HEK293T (cell line): ENCODE results near the gene STX7.

ENCODE experiments used
- ARNT ChIP-seq: fragments of 450-650 bp; IDR thresholded peaks from 2 replicates; pipeline ENCODE4 v1.6.1; 2017; ENCODE audit warnings: mild to moderate bottlenecking
- BHLHE40 ChIP-seq: fragments of 450-650 bp; IDR thresholded peaks from 2 replicates; pipeline ENCODE4 v1.6.1; 2016; ENCODE audit warnings: mild to moderate bottlenecking, moderate library complexity, borderline replicate concordance
- ELF4 ChIP-seq: fragments of 450-650 bp; IDR thresholded peaks from 2 replicates; pipeline ENCODE4 v1.6.1; 2017; ENCODE audit warnings: antibody characterized with exemption
- FOXA1 ChIP-seq: fragments of 450-650 bp; IDR thresholded peaks from 2 replicates; pipeline ENCODE4 v1.6.1; 2016; ENCODE audit warnings: mild to moderate bottlenecking
- FOXM1 ChIP-seq: fragments of 450-650 bp; IDR thresholded peaks from 2 replicates; pipeline ENCODE4 v1.6.1; 2017; ENCODE audit warnings: mild to moderate bottlenecking, borderline replicate concordance
- HDGF ChIP-seq: fragments of 450-650 bp; IDR thresholded peaks from 2 replicates; pipeline ENCODE4 v1.6.1; 2017; ENCODE audit warnings: antibody characterized with exemption, borderline replicate concordance
- LEF1 ChIP-seq: fragments of 450-650 bp; IDR thresholded peaks from 2 replicates; pipeline ENCODE4 v1.6.1; 2017; ENCODE audit warnings: mild to moderate bottlenecking, borderline replicate concordance
- SP1 ChIP-seq: fragments of 450-650 bp; IDR thresholded peaks from 2 replicates; pipeline ENCODE4 v1.6.1; 2017
- SUZ12 ChIP-seq: fragments of 450-650 bp; IDR thresholded peaks from 2 replicates; pipeline ENCODE4 v1.6.1; 2016; ENCODE audit warnings: mild to moderate bottlenecking
- TARDBP ChIP-seq: fragments of 450-650 bp; IDR thresholded peaks from 2 replicates; pipeline ENCODE4 v1.6.1; 2016
- TF ChIP-seq, protein P1 (sequence below): fragments of 450-650 bp; IDR thresholded peaks from 2 replicates; pipeline ENCODE4 v1.6.1; 2016

DNA sequence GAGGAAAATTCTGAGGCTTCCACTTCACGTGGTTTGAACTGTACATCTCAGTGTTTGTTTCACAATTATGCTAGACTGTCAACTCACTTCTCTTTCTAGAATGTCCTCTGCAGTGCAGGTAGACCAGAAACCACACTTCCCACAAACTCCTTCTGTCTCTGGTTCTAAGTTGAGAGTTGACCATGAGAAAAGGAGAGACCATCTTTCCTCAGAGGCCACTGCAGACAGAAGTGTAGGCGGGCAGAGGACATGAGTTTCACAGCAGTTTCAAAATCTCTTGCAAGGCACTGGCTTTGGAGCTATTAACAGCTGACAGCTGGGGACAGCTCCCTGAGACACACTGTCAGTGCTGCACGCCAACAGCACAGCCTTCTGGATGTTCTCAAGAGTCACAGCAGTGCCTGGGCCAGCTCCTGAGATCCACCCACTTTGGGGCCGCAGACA is 56.2 kb downstream of the STX7 start:
- TF ChIP-seq HDGF: no peak
- TF ChIP-seq ELF4: no peak
- TF ChIP-seq SUZ12: no peak
- no peak for TF ChIP-seq BHLHE40
- TF ChIP-seq, protein P1, sequence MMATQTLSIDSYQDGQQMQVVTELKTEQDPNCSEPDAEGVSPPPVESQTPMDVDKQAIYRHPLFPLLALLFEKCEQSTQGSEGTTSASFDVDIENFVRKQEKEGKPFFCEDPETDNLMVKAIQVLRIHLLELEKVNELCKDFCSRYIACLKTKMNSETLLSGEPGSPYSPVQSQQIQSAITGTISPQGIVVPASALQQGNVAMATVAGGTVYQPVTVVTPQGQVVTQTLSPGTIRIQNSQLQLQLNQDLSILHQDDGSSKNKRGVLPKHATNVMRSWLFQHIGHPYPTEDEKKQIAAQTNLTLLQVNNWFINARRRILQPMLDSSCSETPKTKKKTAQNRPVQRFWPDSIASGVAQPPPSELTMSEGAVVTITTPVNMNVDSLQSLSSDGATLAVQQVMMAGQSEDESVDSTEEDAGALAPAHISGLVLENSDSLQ: no peak
- no peak for TF ChIP-seq SP1
- TF ChIP-seq FOXA1: no peak
- TF ChIP-seq LEF1: no peak
- TF ChIP-seq FOXM1: no peak
- no peak for TF ChIP-seq ARNT
- no peak for TF ChIP-seq TARDBP
